ENCODE data around the gene TAS1R3. TPM values are rescaled to one million over a fixed set of nuclear protein-coding genes. Genes with fewer than 3 reads are reported as not detected.

TAS1R3 gene
- total RNA-seq, 2 experiments from 2014 or later = 0.13 to 0.14 TPM

DNA sequence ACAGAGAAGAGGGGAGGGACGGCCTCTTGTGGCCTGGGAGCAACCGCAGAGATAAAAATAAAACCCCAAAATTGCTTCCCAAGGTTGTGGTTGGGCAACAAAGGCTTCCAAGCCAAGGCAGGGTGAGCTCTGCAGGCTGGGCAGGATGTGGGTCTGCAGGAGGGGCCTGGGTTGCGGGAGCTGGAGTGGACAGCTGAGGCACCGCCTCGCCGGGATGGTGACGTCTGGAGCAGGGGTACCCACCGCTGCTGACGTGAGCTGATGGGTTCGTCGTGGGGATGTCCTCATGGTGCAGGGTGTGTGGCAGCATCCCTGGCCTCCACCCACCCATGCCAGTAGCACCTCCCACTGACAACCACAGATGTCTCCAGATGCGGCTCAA lies 40.3 kb downstream of the TAS1R3 start:
- DNase-seq (peak; percentile 71), ATAC-seq (peak; percentile 9)
- H3K9me3 Mint-ChIP-seq = no peaks in the 10 kb centered on the region
- intact Hi-C loops (cut with micrococcal nuclease) = no loop called here
- TF ChIP-seq, protein P1, sequence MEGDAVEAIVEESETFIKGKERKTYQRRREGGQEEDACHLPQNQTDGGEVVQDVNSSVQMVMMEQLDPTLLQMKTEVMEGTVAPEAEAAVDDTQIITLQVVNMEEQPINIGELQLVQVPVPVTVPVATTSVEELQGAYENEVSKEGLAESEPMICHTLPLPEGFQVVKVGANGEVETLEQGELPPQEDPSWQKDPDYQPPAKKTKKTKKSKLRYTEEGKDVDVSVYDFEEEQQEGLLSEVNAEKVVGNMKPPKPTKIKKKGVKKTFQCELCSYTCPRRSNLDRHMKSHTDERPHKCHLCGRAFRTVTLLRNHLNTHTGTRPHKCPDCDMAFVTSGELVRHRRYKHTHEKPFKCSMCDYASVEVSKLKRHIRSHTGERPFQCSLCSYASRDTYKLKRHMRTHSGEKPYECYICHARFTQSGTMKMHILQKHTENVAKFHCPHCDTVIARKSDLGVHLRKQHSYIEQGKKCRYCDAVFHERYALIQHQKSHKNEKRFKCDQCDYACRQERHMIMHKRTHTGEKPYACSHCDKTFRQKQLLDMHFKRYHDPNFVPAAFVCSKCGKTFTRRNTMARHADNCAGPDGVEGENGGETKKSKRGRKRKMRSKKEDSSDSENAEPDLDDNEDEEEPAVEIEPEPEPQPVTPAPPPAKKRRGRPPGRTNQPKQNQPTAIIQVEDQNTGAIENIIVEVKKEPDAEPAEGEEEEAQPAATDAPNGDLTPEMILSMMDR (IDR thresholded peaks at IDR 0.05) = no peak
- H3K4me1 Mint-ChIP-seq (ENCODE audit: low read depth) = peaks cover 28% of the 10 kb centered on the region
- no peak overlapping the region for H3K4me3 Mint-ChIP-seq
- ChIA-PET CTCF (interaction anchor here (0.6 to 5.3 kb wide), 24 partner anchors 12 to 387 kb away, joined by 3 to 40 read pairs (median 4); partner anchors contain the start of gene CCNL2), POLR2A (interaction anchor here (1.0 to 2.0 kb wide), 12 partner anchors 13 to 593 kb away, joined by 3 to 11 read pairs (median 4); partner anchors contain the start of genes MRPL20 and MXRA8)
- no peak overlapping the region for H3K27ac Mint-ChIP-seq
- peaks cover 9% of the 10 kb centered on the region for H3K36me3 Mint-ChIP-seq (ENCODE audit: low read depth)
- no peaks in the 10 kb centered on the region for H3K27me3 Mint-ChIP-seq

GRCh38 chr1:1371746-1372711 lies 40.9 kb downstream of the TAS1R3 start:
- ChIA-PET POLR2A (interaction anchor here (0.9 to 2.0 kb wide), 13 partner anchors 14 to 594 kb away, joined by 3 to 11 read pairs (median 4); partner anchors contain the start of genes MRPL20 and MXRA8), CTCF (interaction anchor here (0.6 to 5.3 kb wide), 32 partner anchors 11 to 388 kb away, joined by 3 to 40 read pairs (median 4); partner anchors contain the start of gene CCNL2)
- H3K36me3 Mint-ChIP-seq (ENCODE audit: low read depth) = peaks cover 9% of the 10 kb centered on the region
- TF ChIP-seq, protein P1 (IDR thresholded peaks at IDR 0.05) = peak; percentile 94
- DNase-seq = peak; percentile 88
- H3K27me3 Mint-ChIP-seq = no peaks in the 10 kb centered on the region
- H3K27ac Mint-ChIP-seq = peak overlapping the region; percentile 38
- intact Hi-C loops (cut with micrococcal nuclease) = no loop called here
- peak; percentile 50 for ATAC-seq
- H3K4me3 Mint-ChIP-seq = peak overlapping the region; percentile 36
- no peaks in the 10 kb centered on the region for H3K9me3 Mint-ChIP-seq
- H3K4me1 Mint-ChIP-seq (ENCODE audit: low read depth) = peaks cover 31% of the 10 kb centered on the region

GRCh38 chr1:1373051-1373814 lies 42.2 kb downstream of the TAS1R3 start:
- ATAC-seq (no peak), DNase-seq (no peak)
- no peaks in the 10 kb centered on the region for H3K27me3 Mint-ChIP-seq
- H3K4me1 Mint-ChIP-seq (ENCODE audit: low read depth) = peaks cover 31% of the 10 kb centered on the region
- ChIA-PET POLR2A (interaction anchor here (1.6 to 3.1 kb wide), 5 partner anchors 21 to 35 kb away, joined by 5 to 24 read pairs (median 9); partner anchors contain the start of genes CCNL2 and MRPL20), CTCF (interaction anchor here (0.7 to 5.3 kb wide), 16 partner anchors 15 to 340 kb away, joined by 3 to 40 read pairs (median 6); partner anchors contain the start of gene CCNL2)
- no peaks in the 10 kb centered on the region for H3K9me3 Mint-ChIP-seq
- H3K4me3 Mint-ChIP-seq = peak overlapping the region; percentile 86
- H3K36me3 Mint-ChIP-seq (ENCODE audit: low read depth) = peaks cover 9% of the 10 kb centered on the region
- TF ChIP-seq, protein P1 (IDR thresholded peaks at IDR 0.05) = no peak
- H3K27ac Mint-ChIP-seq = peak overlapping the region; percentile 16
- intact Hi-C loops (cut with micrococcal nuclease) = no loop called here

- peaks cover 9% of the 10 kb centered on the region for H3K36me3 Mint-ChIP-seq (ENCODE audit: low read depth)
- POLR2A ChIA-PET = interaction anchor here (0.9 to 3.1 kb wide), 7 partner anchors 12 to 361 kb away, joined by 3 to 24 read pairs (median 4); partner anchors contain the start of genes CCNL2, ISG15 and MRPL20
- peaks cover 31% of the 10 kb centered on the region for H3K4me1 Mint-ChIP-seq (ENCODE audit: low read depth)
- peak overlapping the region; percentile 96 for H3K27ac Mint-ChIP-seq
- intact Hi-C loops (cut with micrococcal nuclease) = no loop called here
- DNase-seq (no peak), ATAC-seq (no peak)
- CTCF ChIA-PET = interaction anchor here (1.0 to 5.3 kb wide), 5 partner anchors 21 to 341 kb away, joined by 3 to 40 read pairs (median 8); partner anchors contain the start of gene CCNL2
- H3K4me3 Mint-ChIP-seq = peak overlapping the region; percentile 86
- no peaks in the 10 kb centered on the region for H3K9me3 Mint-ChIP-seq
- TF ChIP-seq, protein P1 (IDR thresholded peaks at IDR 0.05) = no peak
- no peaks in the 10 kb centered on the region for H3K27me3 Mint-ChIP-seq
These were observed 42.9 kb downstream of the TAS1R3 start for GRCh38 chr1:1373815-1374588.
